Nephron progenitor cell (in vitro differentiated cells): ENCODE results near the gene ORMDL3.
A peak's percentile ranks its signal among the peaks of the same experiment; 100 is the strongest.

Experiments used
- DNase-seq: peaks from one replicate; pipeline ENCODE4 v3.0.0; 2021
- H3K27ac Mint-ChIP-seq: 2 replicates; pipeline ENCODE4 v1.8.0; 2021; ENCODE audit warnings: mild to moderate bottlenecking, moderate library complexity, mixed read lengths
- H3K27me3 Mint-ChIP-seq: 2 replicates; pipeline ENCODE4 v1.8.0; 2021; ENCODE audit warnings: mild to moderate bottlenecking, low read depth, mixed read lengths; ENCODE audit not compliant: poor library complexity
- H3K36me3 Mint-ChIP-seq: 2 replicates; pipeline ENCODE4 v1.8.0; 2021; ENCODE audit warnings: low read depth, mixed read lengths
- H3K4me1 Mint-ChIP-seq: 2 replicates; pipeline ENCODE4 v1.8.0; 2021; ENCODE audit warnings: mixed read lengths
- H3K4me3 Mint-ChIP-seq: 2 replicates; pipeline ENCODE4 v1.8.0; 2021; ENCODE audit warnings: mild to moderate bottlenecking, moderate library complexity, mixed read lengths
- H3K9me3 Mint-ChIP-seq: 2 replicates; pipeline ENCODE4 v1.8.0; 2021; ENCODE audit warnings: mild to moderate bottlenecking, moderate library complexity, mixed read lengths
- TF ChIP-seq, protein P1 (sequence below): fragments of 200-600 bp; sonication (generic); IDR thresholded peaks from 2 replicates; pipeline ENCODE4 v1.5.0; 2021; ENCODE audit warnings: antibody characterized with exemption

Gene ORMDL3

DNA sequence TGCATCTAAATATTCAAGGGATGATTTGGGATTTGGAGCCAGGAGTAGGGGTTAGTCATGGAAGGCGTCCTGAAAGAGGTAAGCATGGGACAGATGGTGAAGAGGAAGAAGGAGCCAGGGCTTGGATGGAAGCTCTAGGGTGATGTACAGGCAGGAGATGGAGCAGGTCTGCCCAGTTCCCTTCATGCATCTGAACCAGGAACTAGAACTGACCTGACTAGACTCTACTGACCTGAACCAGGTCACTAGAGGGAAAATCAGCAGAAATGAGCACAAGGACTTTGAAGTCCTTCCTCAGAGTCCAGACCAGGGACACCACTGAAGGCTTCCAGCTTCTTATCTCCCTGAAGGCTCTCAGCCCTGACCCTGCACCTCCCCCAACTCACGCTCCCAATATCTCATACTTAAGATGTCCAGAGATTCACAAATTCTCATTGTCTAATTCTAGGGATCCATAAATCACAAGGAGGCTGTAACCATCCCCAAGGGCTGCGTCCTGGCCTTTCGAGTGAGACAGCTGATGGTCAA, 43.7 kb upstream of the ORMDL3 start:
- TF ChIP-seq, protein P1, sequence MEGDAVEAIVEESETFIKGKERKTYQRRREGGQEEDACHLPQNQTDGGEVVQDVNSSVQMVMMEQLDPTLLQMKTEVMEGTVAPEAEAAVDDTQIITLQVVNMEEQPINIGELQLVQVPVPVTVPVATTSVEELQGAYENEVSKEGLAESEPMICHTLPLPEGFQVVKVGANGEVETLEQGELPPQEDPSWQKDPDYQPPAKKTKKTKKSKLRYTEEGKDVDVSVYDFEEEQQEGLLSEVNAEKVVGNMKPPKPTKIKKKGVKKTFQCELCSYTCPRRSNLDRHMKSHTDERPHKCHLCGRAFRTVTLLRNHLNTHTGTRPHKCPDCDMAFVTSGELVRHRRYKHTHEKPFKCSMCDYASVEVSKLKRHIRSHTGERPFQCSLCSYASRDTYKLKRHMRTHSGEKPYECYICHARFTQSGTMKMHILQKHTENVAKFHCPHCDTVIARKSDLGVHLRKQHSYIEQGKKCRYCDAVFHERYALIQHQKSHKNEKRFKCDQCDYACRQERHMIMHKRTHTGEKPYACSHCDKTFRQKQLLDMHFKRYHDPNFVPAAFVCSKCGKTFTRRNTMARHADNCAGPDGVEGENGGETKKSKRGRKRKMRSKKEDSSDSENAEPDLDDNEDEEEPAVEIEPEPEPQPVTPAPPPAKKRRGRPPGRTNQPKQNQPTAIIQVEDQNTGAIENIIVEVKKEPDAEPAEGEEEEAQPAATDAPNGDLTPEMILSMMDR: no peak
- no peak for DNase-seq
- Mint-ChIP-seq H3K27me3 (peaks cover 64% of the 10 kb centered on the region), H3K27ac (no peak overlapping the region), H3K4me1 (peaks cover 4% of the 10 kb centered on the region), H3K9me3 (no peaks in the 10 kb centered on the region), H3K36me3 (no peaks in the 10 kb centered on the region), H3K4me3 (no peak overlapping the region)

GRCh38 chr17:39970157-39970692, 42.8 kb upstream of the ORMDL3 start:
- Mint-ChIP-seq H3K4me3 (no peak overlapping the region), H3K36me3 (no peaks in the 10 kb centered on the region), H3K27me3 (peaks cover 72% of the 10 kb centered on the region), H3K9me3 (no peaks in the 10 kb centered on the region), H3K4me1 (no peaks in the 10 kb centered on the region), H3K27ac (no peak overlapping the region)
- TF ChIP-seq, protein P1: no peak
- no peak for DNase-seq

- H3K27me3 Mint-ChIP-seq: peaks cover 67% of the 10 kb centered on the region
- TF ChIP-seq, protein P1: no peak
Observed at GRCh38 chr17:39969375-39969774, 42.0 kb upstream of the ORMDL3 start.

DNA sequence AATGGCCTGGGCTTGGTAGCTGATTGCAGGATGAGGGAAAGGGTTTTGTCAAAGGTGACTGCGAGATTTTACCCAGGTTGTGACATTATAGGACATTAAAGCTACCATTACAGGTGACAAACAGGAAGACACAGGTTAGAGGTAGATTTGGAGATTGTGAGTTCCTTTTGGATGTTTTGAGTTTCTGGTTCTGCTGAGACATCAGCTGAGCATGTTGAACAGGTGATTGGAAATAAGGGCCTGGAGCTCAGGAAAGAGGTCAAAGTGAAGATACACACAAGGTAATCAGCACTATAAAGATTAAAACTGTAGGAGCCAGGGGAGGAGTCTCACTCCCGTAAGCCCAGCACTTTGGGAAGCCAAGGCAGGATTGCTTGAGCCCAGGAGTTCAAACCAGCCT, 41.4 kb upstream of the ORMDL3 start:
- Mint-ChIP-seq H3K36me3 (no peaks in the 10 kb centered on the region), H3K4me3 (no peak overlapping the region), H3K27ac (no peak overlapping the region), H3K9me3 (no peaks in the 10 kb centered on the region), H3K4me1 (peaks cover 4% of the 10 kb centered on the region), H3K27me3 (peaks cover 62% of the 10 kb centered on the region)
- no peak for DNase-seq
- TF ChIP-seq, protein P1: no peak

More at GRCh38 chr17:39969375-39969774, 42.0 kb upstream of the ORMDL3 start:
- Mint-ChIP-seq H3K27ac (peak overlapping the region; percentile 30), H3K4me1 (no peaks in the 10 kb centered on the region), H3K36me3 (no peaks in the 10 kb centered on the region), H3K9me3 (no peaks in the 10 kb centered on the region), H3K4me3 (no peak overlapping the region)
- DNase-seq: no peak

- Mint-ChIP-seq H3K4me1 (peaks cover 13% of the 10 kb centered on the region), H3K36me3 (no peaks in the 10 kb centered on the region), H3K9me3 (no peaks in the 10 kb centered on the region), H3K27ac (no peak overlapping the region), H3K4me3 (no peak overlapping the region), H3K27me3 (peaks cover 51% of the 10 kb centered on the region)
- TF ChIP-seq, protein P1: no peak
- no peak for DNase-seq
Observed at GRCh38 chr17:39966771-39967170, 39.4 kb upstream of the ORMDL3 start.
